Renal pelvis (tissue), 4 donors: ENCODE measurements around the gene CIB1. TPM values are rescaled to one million over a fixed set of nuclear protein-coding genes. Genes with fewer than 3 reads are reported as not detected.
"Not testable (repeated sequence)": the region's sequence is repeated elsewhere in the genome, so short reads cannot be mapped to it uniquely, and the experiment has no call there.

Experiments used
- DNase-seq: peaks from one replicate; pipeline ENCODE4 v3.0.0-alpha.2; 2013
- polyA plus RNA-seq, 3 donors: library from polyadenylated mRNA; unstranded; fragments of 120-200 nt; gene quantifications; one replicate each; pipeline ENCODE4 v1.2.1, GENCODE V29; 2013; ENCODE audit not compliant: insufficient read length in 3 of 3

CIB1 gene
- polyA plus RNA-seq, 3 donors, result 55.7 to 63.4 (median 63.0) TPM

- DNase-seq, result peak; percentile 81
Measured at GRCh38 chr15:90201130-90201943, 32.4 kb downstream of the CIB1 start, which contains the start of gene SEMA4B. Gene SEMA4B (plus strand): TSS chr15:90201330. CDS start chr15:90201579, 249 bp downstream.

- no peak for DNase-seq
Measured at GRCh38 chr15:90200534-90201129, 33.1 kb downstream of the CIB1 start.

- no peak for DNase-seq
Measured at GRCh38 chr15:90194655-90195054, 39.1 kb downstream of the CIB1 start.

- no peak for DNase-seq
Measured at GRCh38 chr15:90192961-90193786, 40.6 kb downstream of the CIB1 start.

GRCh38 chr15:90191794-90192509 lies 41.8 kb downstream of the CIB1 start:
- peak; percentile 92 for DNase-seq

- no peak for DNase-seq
Measured at GRCh38 chr15:90191344-90191687, 42.4 kb downstream of the CIB1 start.

GRCh38 chr15:90190606-90191343 lies 43.0 kb downstream of the CIB1 start:
- no peak for DNase-seq

- DNase-seq, result no peak
Measured at GRCh38 chr15:90189781-90190467, 43.8 kb downstream of the CIB1 start.

GRCh38 chr15:90188914-90189748 lies 44.6 kb downstream of the CIB1 start:
- DNase-seq, result no peak

GRCh38 chr15:90188065-90188464 lies 45.7 kb downstream of the CIB1 start:
- DNase-seq, result not testable (repeated sequence)

- no peak for DNase-seq
Measured at GRCh38 chr15:90187257-90187868, 46.4 kb downstream of the CIB1 start.

- no peak for DNase-seq
Measured at GRCh38 chr15:90184786-90185704, 48.7 kb downstream of the CIB1 start.

GRCh38 chr15:90184119-90184785 lies 49.5 kb downstream of the CIB1 start:
- DNase-seq, result peak; percentile 84

- no peak for DNase-seq
Measured at GRCh38 chr15:90181776-90182175, 52.0 kb downstream of the CIB1 start.
